Measurements from ENCODE around the gene TSHB.

TSHB gene

DNA sequence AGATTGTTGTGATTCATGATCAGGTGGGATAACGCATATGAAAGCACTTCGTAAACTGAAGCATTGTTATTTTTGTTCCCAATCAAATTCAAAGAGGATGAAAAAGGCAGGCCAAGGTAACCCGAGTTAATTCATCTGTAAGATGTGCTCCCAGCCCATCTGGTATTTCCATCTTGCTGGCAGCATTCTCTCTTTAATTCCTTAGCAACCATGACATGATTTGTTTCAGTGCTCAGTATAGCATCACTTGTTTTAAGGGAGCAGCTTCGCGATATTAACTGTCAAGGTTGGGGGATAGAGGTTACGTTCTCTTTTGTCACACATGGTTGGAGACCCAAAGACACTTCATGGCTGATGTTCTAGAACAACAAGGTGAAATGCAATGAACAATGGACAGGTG, 53.3 kb downstream of the TSHB start:
- no peak for DNase-seq (ENCODE audit: low read depth)
- TF ChIP-seq, protein P1, sequence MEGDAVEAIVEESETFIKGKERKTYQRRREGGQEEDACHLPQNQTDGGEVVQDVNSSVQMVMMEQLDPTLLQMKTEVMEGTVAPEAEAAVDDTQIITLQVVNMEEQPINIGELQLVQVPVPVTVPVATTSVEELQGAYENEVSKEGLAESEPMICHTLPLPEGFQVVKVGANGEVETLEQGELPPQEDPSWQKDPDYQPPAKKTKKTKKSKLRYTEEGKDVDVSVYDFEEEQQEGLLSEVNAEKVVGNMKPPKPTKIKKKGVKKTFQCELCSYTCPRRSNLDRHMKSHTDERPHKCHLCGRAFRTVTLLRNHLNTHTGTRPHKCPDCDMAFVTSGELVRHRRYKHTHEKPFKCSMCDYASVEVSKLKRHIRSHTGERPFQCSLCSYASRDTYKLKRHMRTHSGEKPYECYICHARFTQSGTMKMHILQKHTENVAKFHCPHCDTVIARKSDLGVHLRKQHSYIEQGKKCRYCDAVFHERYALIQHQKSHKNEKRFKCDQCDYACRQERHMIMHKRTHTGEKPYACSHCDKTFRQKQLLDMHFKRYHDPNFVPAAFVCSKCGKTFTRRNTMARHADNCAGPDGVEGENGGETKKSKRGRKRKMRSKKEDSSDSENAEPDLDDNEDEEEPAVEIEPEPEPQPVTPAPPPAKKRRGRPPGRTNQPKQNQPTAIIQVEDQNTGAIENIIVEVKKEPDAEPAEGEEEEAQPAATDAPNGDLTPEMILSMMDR (IDR thresholded peaks at IDR 0.05; ENCODE audit: low read depth, low read length) = no peak
- TF ChIP-seq POLR2A (IDR thresholded peaks at IDR 0.05; ENCODE audit: extremely low read depth, insufficient read length) = no peak
- no peak for TF ChIP-seq MYC (IDR thresholded peaks at IDR 0.05; ENCODE audit: low read depth, low read length)
- TF ChIP-seq, protein P2, sequence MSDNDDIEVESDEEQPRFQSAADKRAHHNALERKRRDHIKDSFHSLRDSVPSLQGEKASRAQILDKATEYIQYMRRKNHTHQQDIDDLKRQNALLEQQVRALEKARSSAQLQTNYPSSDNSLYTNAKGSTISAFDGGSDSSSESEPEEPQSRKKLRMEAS (IDR thresholded peaks at IDR 0.05; ENCODE audit: low read depth, low read length) = no peak
- no peak overlapping the region for H3K4me3 ChIP-seq (ENCODE audit: low read depth, low read length)

Measured in NB4 (cell line).